Measurements from ENCODE around the gene SLX9.
"Not testable (repeated sequence)": the region's sequence is repeated elsewhere in the genome, so short reads cannot be mapped to it uniquely, and the experiment has no call there.

The SLX9 gene

DNA sequence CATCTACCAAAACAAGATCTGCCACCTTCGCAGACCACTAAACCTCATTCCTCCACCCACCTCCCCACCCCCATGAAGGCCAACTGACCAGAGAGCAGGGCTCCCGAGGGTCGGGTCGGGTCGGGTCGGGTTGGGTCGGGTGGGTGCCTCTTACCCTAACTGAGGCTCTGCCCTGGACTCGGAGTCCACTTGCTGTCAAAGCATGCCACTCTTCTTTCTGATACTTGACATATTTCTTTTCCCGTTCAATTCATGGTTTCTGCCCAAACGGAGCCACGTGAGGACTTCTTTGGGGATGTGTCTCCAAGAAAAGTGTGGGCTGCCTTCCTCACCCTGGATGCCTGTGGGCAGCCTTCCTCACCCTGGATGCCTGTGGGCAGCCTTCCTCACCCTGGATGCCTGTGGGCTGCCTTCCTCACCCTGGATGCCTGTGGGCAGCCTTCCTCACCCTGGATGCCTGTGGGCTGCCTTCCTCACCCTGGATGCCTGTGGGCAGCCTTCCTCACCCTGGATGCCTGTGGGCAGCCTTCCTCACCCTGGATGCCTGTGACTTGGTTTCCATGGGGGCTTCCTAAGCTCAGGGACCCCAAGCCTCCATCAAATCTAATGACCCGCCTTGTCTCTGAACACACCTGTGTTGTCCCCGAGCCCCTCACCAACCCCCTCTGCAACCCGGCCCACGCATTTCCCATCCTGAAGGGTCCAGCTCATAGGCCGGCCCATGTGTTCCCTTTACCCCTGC lies 11.2 kb upstream of the SLX9 start:
- in situ Hi-C loops (cut with MboI; ENCODE audit: low sequenced_read_pairs) = not testable (repeated sequence)

DNA sequence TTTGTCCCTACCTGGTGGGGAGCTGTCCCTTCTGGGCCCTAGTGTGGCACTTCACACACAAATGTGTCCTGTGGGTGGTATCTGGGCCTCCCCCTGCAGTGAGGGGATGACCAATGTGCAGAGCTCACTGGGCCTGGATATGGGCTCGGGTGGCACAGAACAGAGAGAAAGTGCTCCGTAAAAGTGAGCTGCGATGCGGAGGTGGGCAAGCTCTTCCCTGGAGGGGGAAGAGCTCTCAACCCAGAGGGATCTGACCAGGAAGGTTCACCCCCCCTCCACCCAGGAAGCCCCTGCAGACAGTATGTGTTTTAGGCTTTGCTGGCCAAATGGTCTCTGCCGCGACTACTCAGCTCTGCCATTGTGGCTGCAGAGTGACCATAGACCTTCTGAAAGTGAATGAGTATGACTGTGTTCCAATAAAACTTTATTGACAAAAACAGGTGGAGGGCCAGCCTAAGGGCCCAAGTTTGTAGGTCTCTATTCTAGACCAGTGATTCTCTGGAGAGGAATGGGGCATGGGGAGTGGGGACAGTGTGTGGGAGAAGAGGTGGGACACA lies 10.5 kb upstream of the SLX9 start:
- in situ Hi-C loops (cut with MboI; ENCODE audit: low sequenced_read_pairs) = no loop called here

DNA sequence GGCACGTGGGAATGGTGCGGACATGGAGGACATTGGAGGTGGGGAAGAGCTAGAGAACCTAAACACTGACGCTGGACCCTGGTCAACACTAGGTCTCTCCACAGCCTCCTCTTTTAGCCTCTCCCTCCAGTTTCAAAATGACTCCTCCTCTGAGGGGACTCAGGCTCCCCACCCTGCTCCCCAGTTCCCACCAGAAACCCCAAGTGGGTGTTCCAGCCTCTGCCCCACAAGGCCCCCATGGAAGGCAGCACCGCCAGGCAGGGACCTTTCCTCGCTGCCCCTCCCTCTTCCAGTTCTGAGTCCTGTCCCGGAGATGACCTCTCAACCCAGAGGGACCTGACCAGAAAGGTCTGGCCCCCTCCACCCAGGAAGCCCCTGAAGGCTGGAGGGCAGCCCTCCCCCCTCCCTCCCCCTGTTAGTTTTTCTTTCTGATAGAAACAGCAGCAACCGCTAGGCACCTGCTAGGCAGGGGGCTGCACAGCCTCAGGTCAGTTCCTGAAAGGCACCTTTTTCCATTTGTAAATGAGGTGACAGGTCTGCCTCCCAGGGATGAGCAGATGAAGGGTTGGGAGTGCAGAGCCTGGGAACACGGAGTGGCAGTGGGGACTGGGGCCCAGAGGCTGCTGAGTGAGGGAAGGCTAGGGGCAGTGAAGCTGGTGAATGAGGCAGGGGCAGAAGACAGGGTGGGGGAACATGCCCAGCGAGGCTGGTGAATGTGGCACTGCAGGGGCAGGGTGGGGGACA lies 9.9 kb upstream of the SLX9 start:
- in situ Hi-C loops (cut with MboI; ENCODE audit: low sequenced_read_pairs) = no loop called here

DNA sequence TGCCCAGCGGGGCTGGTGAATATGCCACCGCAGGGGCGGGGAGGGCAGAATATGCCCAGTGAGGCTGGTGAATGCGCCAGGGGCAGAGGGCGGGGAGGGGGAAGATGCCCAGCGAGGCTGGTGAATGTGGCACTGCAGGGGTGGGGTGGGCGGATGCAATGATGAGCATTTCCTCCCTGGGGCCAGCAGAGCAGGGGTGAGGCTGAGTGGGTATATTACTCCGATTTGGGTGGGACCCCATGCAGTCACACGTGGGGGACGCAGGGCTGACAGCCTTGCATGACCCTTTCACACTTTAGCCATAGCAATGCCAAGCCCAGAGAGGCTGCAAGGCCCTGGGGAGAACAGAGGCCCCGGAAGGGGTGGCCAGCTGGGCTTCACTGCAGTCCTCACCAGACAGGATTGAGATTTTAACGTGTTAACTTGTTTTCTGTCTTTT lies 9.3 kb upstream of the SLX9 start:
- in situ Hi-C loops (cut with MboI; ENCODE audit: low sequenced_read_pairs) = no loop called here

DNA sequence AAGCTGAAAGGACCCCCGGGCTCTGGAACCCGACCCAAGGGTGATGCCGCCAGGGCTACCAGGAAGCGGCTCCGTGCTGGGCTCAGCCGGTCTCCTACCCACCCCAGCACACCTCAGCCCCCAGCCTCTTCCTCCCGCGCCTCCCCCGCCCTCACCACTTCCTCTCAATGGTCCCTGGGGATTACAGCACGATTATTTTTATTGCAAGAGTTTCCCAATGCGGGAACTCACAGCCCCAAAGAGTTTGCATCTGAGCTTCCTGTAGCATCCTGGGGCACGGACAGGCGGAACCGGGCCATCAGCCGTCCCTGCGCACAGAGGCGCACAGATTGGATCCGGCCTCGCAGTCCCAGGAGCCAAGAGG lies 8.7 kb upstream of the SLX9 start:
- in situ Hi-C loops (cut with MboI; ENCODE audit: low sequenced_read_pairs) = no loop called here

DNA sequence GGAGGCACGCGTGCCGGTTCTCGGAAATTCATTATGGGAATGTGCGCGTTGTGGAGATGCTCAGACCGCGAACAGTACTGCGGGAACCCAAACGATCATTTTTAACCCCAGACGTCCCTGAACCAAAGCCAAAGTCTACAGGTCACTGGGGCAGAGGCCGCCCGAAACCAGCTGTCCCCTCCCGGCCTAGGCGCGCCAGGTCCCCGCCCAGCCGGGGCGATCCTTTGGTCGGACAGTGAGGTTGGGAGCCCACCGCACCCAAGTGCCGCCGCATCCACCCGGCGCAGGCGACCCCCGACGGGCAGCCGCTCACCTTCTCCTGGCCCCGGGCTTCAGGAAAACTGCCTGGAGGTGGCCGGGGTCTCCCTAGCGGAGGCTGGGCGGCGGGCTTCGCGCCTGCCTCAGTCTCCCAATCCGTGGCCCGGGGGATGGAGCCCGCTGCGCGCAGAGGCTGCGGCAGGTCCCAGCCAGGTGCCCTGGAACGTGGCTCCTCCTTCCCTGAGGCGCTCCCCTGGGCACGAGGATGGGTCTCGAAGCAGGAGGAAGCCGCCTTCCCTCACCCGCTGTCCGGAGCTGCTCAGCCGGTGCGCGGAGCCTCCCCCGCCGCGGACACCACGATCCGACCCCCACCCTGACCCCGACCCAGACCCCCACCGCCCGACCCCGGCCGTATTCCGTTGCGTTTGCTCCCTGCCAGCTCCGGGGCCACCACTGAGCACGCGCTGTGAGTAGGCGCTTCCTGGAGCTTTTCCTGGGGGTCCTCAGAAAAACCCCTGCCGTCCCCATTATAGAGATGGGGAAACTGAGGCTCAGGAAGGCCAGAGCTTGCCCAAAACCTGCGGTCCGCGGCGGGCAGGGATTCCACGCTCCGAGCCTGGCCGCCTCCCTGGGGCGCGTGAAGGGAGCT lies 8.1 kb upstream of the SLX9 start:
- in situ Hi-C loops (cut with MboI; ENCODE audit: low sequenced_read_pairs) = no loop called here

DNA sequence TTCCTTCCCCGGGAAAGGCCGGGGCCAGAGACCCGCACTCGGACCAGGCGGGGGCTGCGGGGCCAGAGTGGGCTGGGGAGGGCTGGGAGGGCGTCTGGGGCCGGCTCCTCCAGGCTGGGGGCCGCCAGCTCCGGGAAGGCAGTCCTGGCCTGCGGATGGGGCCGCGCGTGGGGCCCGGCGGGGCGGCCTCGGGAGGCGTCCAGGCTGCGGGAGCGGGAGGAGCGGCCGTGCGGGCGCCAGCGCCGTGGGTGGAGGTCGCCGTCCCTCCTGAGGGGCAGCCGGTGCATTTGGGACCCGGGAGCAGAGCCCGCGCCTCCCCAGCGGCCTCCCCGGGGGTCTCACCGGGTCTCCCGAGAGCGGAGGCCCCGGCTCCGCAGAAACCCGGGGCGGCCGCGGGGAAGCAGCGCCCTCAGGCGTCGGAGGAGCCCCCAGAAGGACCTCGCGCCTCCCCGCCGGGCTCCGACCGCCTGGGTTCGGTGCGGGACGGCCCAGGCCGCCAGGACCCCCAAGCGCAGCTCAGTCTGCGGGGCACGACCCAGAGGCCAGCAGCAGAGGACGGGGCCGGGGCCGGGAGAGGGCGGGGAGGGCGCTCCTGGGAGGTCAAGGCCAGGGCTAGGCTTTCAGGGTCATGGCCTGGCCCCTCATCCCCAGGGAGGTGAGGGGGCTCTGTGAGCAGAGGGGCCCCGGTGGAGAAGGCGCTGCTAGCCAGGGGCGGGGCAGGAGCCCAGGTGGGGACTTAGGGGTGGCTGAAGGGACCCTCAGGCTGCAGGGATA lies 7.2 kb upstream of the SLX9 start:
- in situ Hi-C loops (cut with MboI; ENCODE audit: low sequenced_read_pairs) = no loop called here

DNA sequence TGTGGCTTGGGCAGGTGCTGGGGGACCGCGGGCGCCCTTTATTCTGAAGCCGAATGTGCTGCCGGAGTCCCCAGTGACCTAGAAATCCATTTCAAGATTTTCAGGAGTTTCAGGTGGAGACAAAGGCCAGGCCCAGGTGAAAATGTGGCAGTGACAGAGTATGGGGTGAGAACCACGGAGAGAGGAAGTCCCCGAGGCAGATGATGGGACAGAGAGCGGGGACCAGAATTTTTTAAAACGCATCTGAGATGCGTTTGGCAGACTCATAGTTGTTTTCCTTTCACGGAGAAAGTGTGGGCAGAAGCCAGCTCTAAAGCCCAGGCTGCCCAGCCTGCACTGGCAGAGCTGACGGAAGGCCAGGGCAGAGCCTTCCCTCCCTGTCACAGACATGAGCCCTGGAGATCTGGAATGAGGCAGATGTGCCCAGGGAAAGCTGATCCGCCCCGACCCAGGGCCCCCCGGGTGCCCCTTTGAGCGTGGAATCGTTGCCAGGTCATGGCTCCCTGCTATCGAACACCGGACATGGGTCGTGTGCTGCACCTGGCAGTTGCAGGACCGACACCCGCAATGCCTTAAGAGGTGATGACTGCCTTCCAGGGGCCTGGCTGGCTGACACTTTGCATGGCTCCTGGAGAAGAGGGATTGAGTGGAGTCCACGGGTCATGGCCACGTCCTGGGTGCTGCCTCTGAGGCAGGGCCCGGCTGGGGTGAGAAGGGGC lies 6.5 kb upstream of the SLX9 start:
- in situ Hi-C loops (cut with MboI; ENCODE audit: low sequenced_read_pairs) = no loop called here

DNA sequence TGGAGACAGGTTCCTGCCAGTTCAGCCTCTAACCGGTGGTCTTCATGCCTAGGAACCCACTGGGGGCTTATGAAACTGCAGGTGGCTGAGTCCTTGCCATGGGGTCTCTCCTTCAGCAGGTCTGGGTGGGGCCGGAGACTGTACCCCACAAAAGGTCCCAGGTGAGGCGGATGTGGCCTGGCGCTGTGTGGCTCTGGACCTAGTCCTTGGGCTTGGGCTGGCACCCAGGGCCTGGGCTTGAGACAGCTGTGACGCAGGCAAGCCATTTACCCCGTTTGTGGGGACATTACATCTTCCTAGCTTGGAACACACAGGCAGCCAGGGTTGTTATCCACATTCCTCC lies 5.9 kb upstream of the SLX9 start:
- in situ Hi-C loops (cut with MboI; ENCODE audit: low sequenced_read_pairs) = no loop called here

DNA sequence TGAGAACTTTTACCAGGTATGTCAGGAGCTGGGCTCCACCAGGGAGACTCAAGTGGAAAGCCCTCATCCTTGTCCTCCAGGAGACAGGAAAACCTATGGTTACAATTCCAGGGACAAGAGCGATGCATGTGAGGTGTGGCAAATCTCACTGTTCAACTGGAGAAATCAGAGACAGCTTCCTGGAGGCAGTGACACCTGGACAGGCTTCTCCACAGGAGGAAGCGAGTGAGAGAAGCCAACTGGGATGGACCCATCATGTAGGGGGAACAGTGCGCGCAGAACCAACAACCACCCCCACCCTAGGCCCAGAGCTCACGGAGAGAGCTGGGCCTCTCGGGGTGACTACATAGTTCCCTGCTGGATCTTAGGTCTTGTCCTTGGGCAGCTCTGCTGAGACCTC lies 5.6 kb upstream of the SLX9 start:
- in situ Hi-C loops (cut with MboI; ENCODE audit: low sequenced_read_pairs) = no loop called here

DNA sequence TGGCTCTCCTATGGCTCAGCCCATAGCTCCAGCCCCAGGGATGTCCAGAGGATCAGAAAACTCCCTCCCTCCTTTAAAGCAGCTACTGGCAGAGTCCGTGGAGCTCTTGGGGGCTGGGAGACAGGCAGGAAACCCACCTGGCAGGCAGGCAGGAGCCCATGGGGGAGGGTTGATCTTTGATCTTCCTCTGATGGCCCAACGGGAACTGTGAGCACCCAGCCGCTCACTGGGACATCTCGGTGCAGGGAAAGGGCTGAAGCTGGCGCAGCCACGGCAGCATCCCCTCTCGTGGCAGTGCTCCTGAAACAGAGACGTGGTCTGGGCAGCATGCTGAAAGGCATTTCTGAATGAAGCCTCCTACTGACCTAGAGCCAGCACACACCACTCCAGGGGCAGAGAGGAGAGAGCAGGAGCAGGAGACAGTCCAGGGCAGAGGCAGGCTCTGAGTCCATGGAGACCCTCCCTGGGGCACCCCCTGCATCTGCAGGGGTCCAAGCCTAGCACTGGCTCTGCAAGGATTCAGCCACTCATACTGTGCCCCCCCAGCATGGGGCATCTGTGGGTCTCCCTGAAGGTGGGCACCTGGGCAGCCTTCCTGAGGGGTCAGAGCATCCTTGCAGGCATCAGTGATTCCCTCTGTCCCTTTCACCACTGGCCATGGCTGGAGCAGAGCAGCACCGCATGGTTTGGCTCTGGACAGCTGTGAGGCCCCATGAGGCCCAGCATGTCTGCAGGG lies 4.9 kb upstream of the SLX9 start:
- in situ Hi-C loops (cut with MboI; ENCODE audit: low sequenced_read_pairs) = no loop called here

DNA sequence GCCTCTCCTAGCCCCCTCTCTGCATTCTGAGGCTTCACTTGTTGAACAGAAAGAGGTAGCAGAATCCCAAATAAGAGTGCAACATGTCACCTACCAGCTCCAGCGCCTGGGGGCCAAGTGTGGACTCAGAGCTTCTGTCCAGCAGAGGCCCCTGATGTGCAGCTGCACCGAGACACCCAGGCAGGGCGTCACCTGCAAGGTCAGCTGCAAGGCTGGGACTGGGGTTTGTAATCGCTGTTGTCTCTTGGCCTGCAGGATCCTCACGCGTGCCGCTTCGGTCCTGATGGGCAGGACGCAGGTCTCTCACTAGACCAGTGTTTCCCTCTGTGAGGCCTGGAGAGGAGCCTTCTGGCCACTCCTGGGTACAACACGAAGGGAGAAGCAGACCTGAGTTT lies 4.3 kb upstream of the SLX9 start:
- in situ Hi-C loops (cut with MboI; ENCODE audit: low sequenced_read_pairs) = no loop called here

DNA sequence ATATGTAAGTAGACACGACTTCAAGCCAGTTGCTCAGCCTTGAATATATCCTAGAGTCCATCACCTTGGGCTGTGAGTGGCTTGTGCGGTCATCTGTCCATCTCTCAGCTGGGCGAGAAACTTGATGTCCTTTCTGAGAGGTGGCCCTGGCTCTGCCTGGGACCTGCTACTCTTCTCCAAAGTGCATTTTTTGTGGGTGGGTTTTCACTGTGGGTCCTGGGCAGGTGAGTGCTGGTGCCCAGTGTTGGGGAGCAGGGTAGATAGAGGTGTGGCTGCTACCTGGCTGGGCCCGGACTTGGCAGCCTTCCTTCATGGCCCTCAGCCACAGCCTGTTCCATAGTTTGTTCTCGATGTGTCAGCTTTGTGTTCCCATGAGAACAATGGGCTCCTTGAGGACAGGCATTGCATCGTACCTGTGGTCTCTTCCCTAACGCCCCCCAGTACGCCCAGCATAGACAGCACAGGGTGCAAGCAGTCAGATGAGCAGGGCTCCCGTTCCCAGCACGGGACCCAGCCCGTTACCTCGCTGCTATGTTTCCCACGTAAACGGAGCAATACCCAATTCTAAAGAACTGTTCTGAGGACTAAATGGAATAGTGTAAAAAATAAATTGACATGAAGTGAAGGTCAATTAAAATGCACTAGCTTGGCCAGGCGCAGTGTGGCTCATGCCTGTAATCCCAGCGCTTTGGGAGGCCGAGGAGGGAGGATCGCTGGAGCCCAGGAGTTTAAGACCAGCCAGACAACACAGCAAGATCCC lies 877 bp upstream of the SLX9 start:
- in situ Hi-C loops (cut with MboI; ENCODE audit: low sequenced_read_pairs) = no loop called here

DNA sequence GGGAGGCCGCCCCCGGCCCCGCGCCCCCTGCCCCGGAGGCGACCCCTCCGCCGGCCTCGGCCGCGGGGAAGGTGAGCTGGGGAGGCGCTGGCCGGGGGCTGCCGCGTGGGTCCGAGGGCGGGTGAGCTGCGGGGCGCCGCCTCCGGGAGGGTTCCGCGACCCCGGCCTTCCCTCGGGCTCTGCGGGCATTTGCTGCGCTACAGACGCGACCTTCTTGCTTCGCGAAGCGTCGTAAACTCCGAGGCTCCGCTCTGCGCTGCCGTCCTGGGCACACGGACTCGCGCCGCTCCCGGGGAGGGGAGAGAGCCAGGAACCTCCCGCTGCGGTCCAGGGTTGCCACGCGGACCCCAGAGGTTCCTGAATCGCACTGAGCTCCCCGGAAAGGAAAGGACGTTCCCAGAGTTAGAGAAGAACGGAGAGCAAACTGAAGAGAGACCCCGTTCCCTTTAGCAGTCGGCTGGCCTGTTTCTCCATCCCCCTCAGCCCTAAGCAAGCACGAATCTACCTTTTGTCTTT lies 345 bp downstream of the SLX9 start:
- in situ Hi-C loops (cut with MboI; ENCODE audit: low sequenced_read_pairs) = no loop called here

DNA sequence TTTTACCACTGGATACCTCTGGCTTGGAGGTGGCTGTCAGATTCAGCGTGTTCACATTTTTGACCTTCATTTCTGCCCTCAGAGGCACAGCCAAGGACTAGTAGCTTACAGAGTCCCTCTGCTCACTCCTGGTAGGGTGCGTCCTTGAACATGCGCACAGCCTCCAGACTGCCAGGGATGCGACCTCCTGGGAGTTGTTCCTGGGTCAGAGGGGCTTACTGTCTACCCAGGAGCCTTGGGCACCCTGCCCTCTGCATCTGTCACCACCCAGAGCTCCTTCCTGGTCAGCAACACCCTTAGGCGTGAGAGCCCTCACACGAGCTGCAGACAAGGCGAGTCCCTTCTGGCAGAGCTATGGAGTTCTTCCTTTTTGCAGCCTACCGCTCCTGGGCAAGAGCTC lies 1.7 kb downstream of the SLX9 start:
- in situ Hi-C loops (cut with MboI; ENCODE audit: low sequenced_read_pairs) = no loop called here

DNA sequence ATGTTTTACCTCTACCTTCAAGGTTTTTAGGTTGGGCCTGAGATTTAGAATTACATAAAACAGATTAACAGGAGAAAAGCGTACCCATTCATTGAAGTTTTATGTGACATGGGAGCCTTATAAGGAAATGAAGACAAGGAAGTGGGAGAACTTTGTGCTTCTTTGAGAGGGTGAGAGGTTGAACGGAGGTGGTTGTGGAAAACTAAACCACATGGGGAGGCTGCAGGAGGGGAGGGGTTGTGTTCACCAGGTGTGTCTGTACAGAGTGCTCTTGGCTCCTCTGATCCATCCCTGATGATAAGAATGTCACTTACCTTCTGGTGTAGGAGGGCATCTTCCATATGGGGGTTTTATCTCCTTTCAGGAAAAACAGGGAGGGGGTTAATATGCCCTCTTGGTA lies 2.7 kb downstream of the SLX9 start:
- in situ Hi-C loops (cut with MboI; ENCODE audit: low sequenced_read_pairs) = no loop called here

DNA sequence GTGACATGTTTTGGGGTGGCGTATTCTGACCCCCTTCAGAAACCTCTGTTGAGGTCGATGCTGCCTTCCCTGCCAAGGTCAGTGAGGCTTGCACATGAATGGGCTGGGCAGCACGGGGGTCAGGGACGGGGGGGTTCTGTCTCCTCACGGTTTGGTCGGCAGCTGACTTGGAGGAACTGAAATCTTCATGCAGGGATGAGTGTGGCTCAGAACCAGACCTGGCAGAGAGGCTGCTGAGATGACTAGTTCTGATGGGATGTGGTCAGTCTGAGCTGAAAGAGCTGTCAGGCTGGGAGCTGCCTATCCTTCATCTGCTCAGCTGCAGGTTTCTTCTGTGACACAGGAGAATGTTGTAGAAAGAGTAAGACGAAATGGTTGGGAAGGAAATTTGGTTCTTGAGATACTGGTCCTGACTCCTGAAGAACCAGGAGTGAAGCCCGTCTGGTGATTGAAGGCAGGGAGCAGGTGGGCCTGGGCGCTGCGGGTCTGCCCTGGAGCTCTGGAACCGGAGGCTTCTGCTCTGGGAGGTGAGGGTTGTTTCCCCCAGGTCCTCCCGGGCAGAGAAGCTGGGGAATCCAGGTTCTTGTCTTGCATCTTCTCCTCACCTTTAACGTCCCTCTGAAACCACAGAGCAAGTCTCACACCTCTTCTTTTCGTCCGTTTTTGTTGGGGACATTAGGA lies 3.3 kb downstream of the SLX9 start:
- in situ Hi-C loops (cut with MboI; ENCODE audit: low sequenced_read_pairs) = no loop called here

All from hTERT RPE-1 (cell line).